ENCODE measurements around the gene CINP. TPM values are rescaled to one million over a fixed set of nuclear protein-coding genes. Genes with fewer than 3 reads are reported as not detected.
A peak's percentile ranks its signal among the peaks of the same experiment; 100 is the strongest.

CINP gene
- total RNA-seq (2022) (38.3 and 39.7 TPM in 2 replicates), Bru-seq, nascent RNA (percentile 67 among the genes with signal in this experiment), BruChase-seq, experiment 1, labeled RNA remaining after a 6-hour chase (percentile 68 among the genes with signal in this experiment), BruChase-seq, experiment 2, labeled RNA remaining after a 2-hour chase (percentile 57 among the genes with signal in this experiment)
- long read RNA-seq, full-length matches to known transcripts = 45 of 53 reads
- long read RNA-seq, partial matches to known transcripts = 6 of 53 reads
- long read RNA-seq, other reads (novel, unspliced or antisense) = 2 of 53 reads

DNA sequence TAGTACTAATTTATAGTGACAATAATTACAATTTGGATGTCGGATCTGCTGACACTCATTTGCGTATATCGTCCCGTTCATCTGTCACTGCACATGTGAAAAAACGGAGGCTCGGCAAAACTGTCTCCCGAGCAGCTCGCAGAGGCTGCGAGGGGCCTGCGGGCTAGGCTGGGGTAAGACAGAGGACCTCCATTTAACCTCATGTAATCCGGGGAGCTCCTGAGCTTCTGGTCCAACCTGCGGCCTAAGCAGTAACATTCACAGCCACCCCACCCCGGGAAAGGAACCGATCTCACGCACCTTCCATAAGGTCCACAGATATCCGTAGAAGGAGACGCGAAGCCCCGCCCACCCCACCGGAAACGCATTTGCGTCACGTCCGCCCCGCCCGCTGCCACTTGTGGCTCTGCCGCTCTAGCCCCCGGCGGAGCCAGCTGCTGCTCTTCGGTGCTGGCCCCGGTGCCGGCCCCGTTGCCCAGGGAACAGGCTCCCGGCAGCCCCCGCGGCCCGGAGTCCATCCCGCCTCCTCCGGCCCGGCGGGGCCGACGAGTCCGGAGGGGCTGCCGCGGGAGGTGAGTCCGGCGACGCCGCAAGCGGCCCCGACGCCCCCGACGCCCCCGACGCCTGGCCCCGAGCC lies at the start of gene CINP, which contains the start of gene TECPR2:
CINP (minus strand) TSS at position 346 of the 637 bp plus-strand sequence; CDS start at position 307, 39 bp downstream.
TECPR2 (plus strand) TSS at position 397 of the 637 bp plus-strand sequence. CDS start 13,781 bp downstream, outside the sequence.
- peak; percentile 98 for DNase-seq
- Mint-ChIP-seq H3K27ac (ENCODE audit: unreplicated experiment) (peak within 1 kb of the TSS; percentile 83), H3K9me3 (ENCODE audit: low read depth, unreplicated experiment) (no peaks in the 10 kb centered on the region), H3K4me3 (ENCODE audit: low read depth, unreplicated experiment) (no peak within 1 kb of the TSS), H3K36me3 (ENCODE audit: insufficient read depth, unreplicated experiment) (peaks cover 43% of the 10 kb centered on the region), H3K27me3 (ENCODE audit: unreplicated experiment) (no peaks in the 10 kb centered on the region), H3K4me1 (ENCODE audit: low read depth, unreplicated experiment) (no peaks in the 10 kb centered on the region)
- BruUV-seq (replicated peaks) = no TSS peak
- CTCF ChIA-PET = interaction anchor here (1.5 kb wide), 1 partner anchor 28 kb away, joined by 5 read pairs; no protein-coding TSS in a partner anchor
- intact Hi-C loops (cut with micrococcal nuclease; ENCODE audit: unreplicated experiment) = no loop called here
- TF ChIP-seq, protein P1, sequence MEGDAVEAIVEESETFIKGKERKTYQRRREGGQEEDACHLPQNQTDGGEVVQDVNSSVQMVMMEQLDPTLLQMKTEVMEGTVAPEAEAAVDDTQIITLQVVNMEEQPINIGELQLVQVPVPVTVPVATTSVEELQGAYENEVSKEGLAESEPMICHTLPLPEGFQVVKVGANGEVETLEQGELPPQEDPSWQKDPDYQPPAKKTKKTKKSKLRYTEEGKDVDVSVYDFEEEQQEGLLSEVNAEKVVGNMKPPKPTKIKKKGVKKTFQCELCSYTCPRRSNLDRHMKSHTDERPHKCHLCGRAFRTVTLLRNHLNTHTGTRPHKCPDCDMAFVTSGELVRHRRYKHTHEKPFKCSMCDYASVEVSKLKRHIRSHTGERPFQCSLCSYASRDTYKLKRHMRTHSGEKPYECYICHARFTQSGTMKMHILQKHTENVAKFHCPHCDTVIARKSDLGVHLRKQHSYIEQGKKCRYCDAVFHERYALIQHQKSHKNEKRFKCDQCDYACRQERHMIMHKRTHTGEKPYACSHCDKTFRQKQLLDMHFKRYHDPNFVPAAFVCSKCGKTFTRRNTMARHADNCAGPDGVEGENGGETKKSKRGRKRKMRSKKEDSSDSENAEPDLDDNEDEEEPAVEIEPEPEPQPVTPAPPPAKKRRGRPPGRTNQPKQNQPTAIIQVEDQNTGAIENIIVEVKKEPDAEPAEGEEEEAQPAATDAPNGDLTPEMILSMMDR (IDR thresholded peaks at IDR 0.05; ENCODE audit: unreplicated experiment) = no peak

DNA sequence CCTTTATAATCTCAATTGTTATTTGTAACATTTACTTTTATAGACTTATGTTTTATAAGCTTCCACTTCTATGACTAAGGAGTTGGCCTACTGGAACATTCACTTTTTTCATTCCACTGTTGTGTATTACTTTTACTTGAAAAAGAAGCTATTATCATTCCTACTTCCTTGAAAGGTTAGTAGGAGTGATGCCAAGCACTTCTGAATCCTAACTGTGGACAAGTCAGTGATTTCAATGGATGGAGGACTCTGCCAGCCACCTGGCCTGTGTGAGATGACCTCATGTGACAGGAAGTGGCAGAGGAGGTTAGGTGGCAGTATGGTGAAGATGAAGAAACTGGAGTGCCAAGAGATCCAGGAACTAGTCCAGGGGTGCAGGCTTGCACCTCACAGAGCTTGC lies 46.0 kb upstream of the CINP start:
- no peak overlapping the region for H3K4me3 Mint-ChIP-seq (ENCODE audit: low read depth, unreplicated experiment)
- BruUV-seq (replicated peaks) = no TSS peak
- no peaks in the 10 kb centered on the region for H3K9me3 Mint-ChIP-seq (ENCODE audit: low read depth, unreplicated experiment)
- H3K27me3 Mint-ChIP-seq (ENCODE audit: unreplicated experiment) = no peaks in the 10 kb centered on the region
- H3K4me1 Mint-ChIP-seq (ENCODE audit: low read depth, unreplicated experiment) = no peaks in the 10 kb centered on the region
- H3K36me3 Mint-ChIP-seq (ENCODE audit: insufficient read depth, unreplicated experiment) = peaks cover 11% of the 10 kb centered on the region
- H3K27ac Mint-ChIP-seq (ENCODE audit: unreplicated experiment) = no peak overlapping the region
- no peak for DNase-seq
- TF ChIP-seq, protein P1 (IDR thresholded peaks at IDR 0.05; ENCODE audit: unreplicated experiment) = no peak
- CTCF ChIA-PET = interaction anchor here (0.7 kb wide), 1 partner anchor 238 kb away, joined by 5 read pairs; no protein-coding TSS in a partner anchor
- intact Hi-C loops (cut with micrococcal nuclease; ENCODE audit: unreplicated experiment) = no loop called here

DNA sequence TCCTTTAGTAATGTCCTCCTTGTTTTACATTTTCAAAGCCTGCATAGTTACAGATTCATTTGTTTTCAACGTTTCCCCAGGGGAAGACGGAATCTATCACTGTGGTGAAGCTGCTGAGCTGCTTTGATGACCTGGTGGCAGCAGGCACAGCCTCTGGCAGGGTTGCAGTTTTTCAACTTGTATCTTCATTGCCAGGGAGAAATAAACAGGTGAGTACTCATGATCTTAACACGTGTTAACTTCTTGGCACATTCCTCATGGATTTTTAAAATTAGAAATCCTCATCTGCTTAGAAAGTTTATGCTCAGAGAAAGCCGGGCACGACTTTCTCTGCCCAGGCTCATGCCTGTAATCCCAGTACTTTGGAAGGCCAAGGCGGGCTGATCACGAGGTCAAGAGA lies 44.6 kb upstream of the CINP start:
- intact Hi-C loops (cut with micrococcal nuclease; ENCODE audit: unreplicated experiment) = no loop called here
- H3K27ac Mint-ChIP-seq (ENCODE audit: unreplicated experiment) = no peak overlapping the region
- TF ChIP-seq, protein P1 (IDR thresholded peaks at IDR 0.05; ENCODE audit: unreplicated experiment) = no peak
- CTCF ChIA-PET = no interaction called here
- no TSS peak for BruUV-seq (replicated peaks)
- peaks cover 11% of the 10 kb centered on the region for H3K36me3 Mint-ChIP-seq (ENCODE audit: insufficient read depth, unreplicated experiment)
- DNase-seq = no peak
- H3K4me3 Mint-ChIP-seq (ENCODE audit: low read depth, unreplicated experiment) = no peak overlapping the region
- peaks cover 9% of the 10 kb centered on the region for H3K9me3 Mint-ChIP-seq (ENCODE audit: low read depth, unreplicated experiment)
- no peaks in the 10 kb centered on the region for H3K27me3 Mint-ChIP-seq (ENCODE audit: unreplicated experiment)
- H3K4me1 Mint-ChIP-seq (ENCODE audit: low read depth, unreplicated experiment) = no peaks in the 10 kb centered on the region

DNA sequence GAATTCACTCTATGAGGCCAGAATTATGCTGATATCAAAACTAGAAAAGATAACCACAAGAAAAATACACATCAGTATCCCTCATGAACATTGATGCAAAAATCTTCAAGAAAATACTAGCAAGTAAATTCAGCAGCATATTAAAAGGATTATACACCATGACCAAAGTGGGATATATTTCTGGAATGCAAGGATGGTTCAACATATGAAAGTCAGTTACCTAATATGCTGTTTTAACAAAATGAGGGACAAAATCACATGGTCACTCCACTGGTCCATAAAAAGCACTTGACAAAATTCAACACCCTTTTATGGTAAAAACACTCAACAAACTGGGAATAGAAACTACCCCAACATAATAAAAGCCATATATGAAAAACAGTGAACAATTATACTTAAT lies 40.3 kb upstream of the CINP start:
- no peak for DNase-seq
- CTCF ChIA-PET = no interaction called here
- intact Hi-C loops (cut with micrococcal nuclease; ENCODE audit: unreplicated experiment) = no loop called here
- Mint-ChIP-seq H3K36me3 (ENCODE audit: insufficient read depth, unreplicated experiment) (peaks cover 9% of the 10 kb centered on the region), H3K27me3 (ENCODE audit: unreplicated experiment) (no peaks in the 10 kb centered on the region), H3K4me1 (ENCODE audit: low read depth, unreplicated experiment) (no peaks in the 10 kb centered on the region), H3K4me3 (ENCODE audit: low read depth, unreplicated experiment) (no peak overlapping the region), H3K9me3 (ENCODE audit: low read depth, unreplicated experiment) (peaks cover 10% of the 10 kb centered on the region), H3K27ac (ENCODE audit: unreplicated experiment) (no peak overlapping the region)
- TF ChIP-seq, protein P1 (IDR thresholded peaks at IDR 0.05; ENCODE audit: unreplicated experiment) = no peak
- BruUV-seq (replicated peaks) = no TSS peak
